GM12878 (cell line): ENCODE results near the gene SHH. TPM values are rescaled to one million over a fixed set of nuclear protein-coding genes. Genes with fewer than 3 reads are reported as not detected.

Experiments
- ATAC-seq: fragments of 200-7000 bp; cut with Tn5 transposase; 3 replicates; pipeline ENCODE4 v1.9.1; 2020; ENCODE audit warnings: mild to moderate bottlenecking, moderate library complexity
- BruUV-seq: library from RNA; stranded (reverse); fragments of 400-500 nt; replicated peaks from 2 replicates; lab custom pipeline; 2021; lab: Mats Ljungman, UMichigan
- CTCF ChIA-PET: fragments of 300-600 bp; sonication (Branson Sonifier 250); formaldehyde crosslinking; extraction: SDS; loops from one replicate; lab custom pipeline; 2021; ENCODE audit warnings: inconsistent platforms; lab: Yijun Ruan, JAX
- POLR2A ChIA-PET: fragments of 350-600 bp; formaldehyde crosslinking; extraction: SDS; loops from one replicate; lab custom pipeline; 2021; ENCODE audit warnings: inconsistent platforms; lab: Charles Lee
- RAD21 ChIA-PET: fragments of 300-600 bp; sonication (Branson Sonifier 250); formaldehyde crosslinking; loops from one replicate; lab custom pipeline; 2023; ENCODE audit warnings: antibody characterized with exemption; ENCODE audit not compliant: unreplicated experiment; lab: Charles Lee
- SMC1A ChIA-PET: fragments of 300-600 bp; sonication (Branson Sonifier 250); formaldehyde crosslinking; loops from one replicate; lab custom pipeline; 2023; ENCODE audit not compliant: unreplicated experiment, uncharacterized antibody; lab: Charles Lee
- DNase-seq: peaks from one replicate; pipeline ENCODE4 v3.0.0-alpha.2; 2011; ENCODE audit warnings: low read depth, low spot score
- FAIRE-seq: peaks from 3 replicates; lab custom pipeline; 2011; peaks lifted over from hg19 to GRCh38; lab: Jason Lieb, UNC
- H2AFZ ChIP-seq: 2 replicates; pipeline ENCODE4 v1.6.0; 2011; ENCODE audit warnings: low read depth, low read length, control low read depth; ENCODE audit not compliant: control insufficient read depth
- H3K27ac ChIP-seq: 2 replicates; pipeline ENCODE4 v1.5.1; 2011; ENCODE audit warnings: control low read depth; ENCODE audit not compliant: control insufficient read depth, insufficient read depth
- H3K27me3 ChIP-seq, 2 experiments: replicated peaks in 1 of 2; 2 replicates each; pipeline versions ENCODE4 v1.6.0 to v1.6.1; 2011; ENCODE audit warnings: low read length in 1 of 2; ENCODE audit not compliant: control insufficient read depth in 2 of 2, insufficient read depth in 2 of 2
- H3K36me3 ChIP-seq, 2 experiments: 2 replicates each; pipeline ENCODE4 v1.5.1; 2011; ENCODE audit warnings: low read length in 1 of 2; ENCODE audit not compliant: control insufficient read depth in 2 of 2, insufficient read depth in 2 of 2
- H3K4me1 ChIP-seq: 2 replicates; pipeline ENCODE4 v1.6.1; 2011; ENCODE audit warnings: mild to moderate bottlenecking, low read length, moderate library complexity, mixed read lengths; ENCODE audit not compliant: control insufficient read depth, insufficient read depth
- H3K4me2 ChIP-seq: 2 replicates; pipeline ENCODE4 v1.6.0; 2011; ENCODE audit warnings: control low read depth; ENCODE audit not compliant: control insufficient read depth, insufficient read depth
- H3K4me3 ChIP-seq: fragments of 200-600 bp; sonication (generic); 2 replicates; pipeline ENCODE4 v1.5.1; 2016
- H3K79me2 ChIP-seq: 2 replicates; pipeline ENCODE4 v1.6.0; 2011; ENCODE audit warnings: low read length; ENCODE audit not compliant: control insufficient read depth, insufficient read depth
- H3K9ac ChIP-seq: 2 replicates; pipeline ENCODE4 v1.8.0; 2011; ENCODE audit warnings: low read length, control low read depth, mixed read lengths; ENCODE audit not compliant: control insufficient read depth, insufficient read depth
- H3K9me3 ChIP-seq: replicated peaks from 3 replicates; pipeline ENCODE4 v1.5.1; 2011; ENCODE audit warnings: mild to moderate bottlenecking, low read length; ENCODE audit not compliant: control insufficient read depth, insufficient read depth
- H4K20me1 ChIP-seq: 2 replicates; pipeline ENCODE4 v1.6.0; 2011; ENCODE audit not compliant: control insufficient read depth, insufficient read depth
- LARP7 ChIP-seq: fragments of 450-650 bp; IDR thresholded peaks from 2 replicates; pipeline ENCODE4 v1.6.1; 2017; ENCODE audit warnings: mild to moderate bottlenecking
- RAD51 ChIP-seq: fragments of 450-650 bp; IDR thresholded peaks from 2 replicates; pipeline ENCODE4 v1.6.1; 2016; ENCODE audit warnings: moderate library complexity, mild to moderate bottlenecking, inconsistent platforms
- SMAD1 ChIP-seq: fragments of 450-650 bp; IDR thresholded peaks from 2 replicates; pipeline ENCODE4 v1.6.1; 2018; ENCODE audit warnings: mild to moderate bottlenecking, low read depth; ENCODE audit not compliant: partially characterized antibody
- TCF7 ChIP-seq: IDR thresholded peaks from 2 replicates; pipeline ENCODE4 v1.6.1; 2014; ENCODE audit warnings: antibody characterized with exemption, borderline replicate concordance
- ZNF24 ChIP-seq: fragments of 450-650 bp; IDR thresholded peaks from 2 replicates; pipeline ENCODE4 v1.6.1; 2017; ENCODE audit warnings: antibody characterized with exemption, mild to moderate bottlenecking
- ZNF622 ChIP-seq: fragments of 450-650 bp; IDR thresholded peaks from 2 replicates; pipeline ENCODE4 v1.6.1; 2017; ENCODE audit warnings: mild to moderate bottlenecking, inconsistent platforms
- ZZZ3 ChIP-seq: IDR thresholded peaks from 2 replicates; pipeline ENCODE4 v1.6.1; 2011; ENCODE audit warnings: low read depth; ENCODE audit not compliant: control insufficient read depth, insufficient read length
- WGBS: methylation state at CpG from one replicate; pipeline ENCODE4 v1.1.6; 2016; ENCODE audit warnings: low lambda C conversion rate; ENCODE audit not compliant: insufficient replicate concordance, insufficient coverage; ENCODE audit errors: missing lambda C conversion rate; 5-methylcytosine and 5-hydroxymethylcytosine counted together
- in situ Hi-C: fragments of 300-500 bp; cut with MboI; formaldehyde crosslinking; loops from 9 replicates; pipeline ENCODE4 v1.14.3; 2018; ENCODE audit warnings: mixed read lengths
- intact Hi-C: fragments of 100-400 bp; cut with micrococcal nuclease; formaldehyde crosslinking; loops from one replicate; pipeline ENCODE4 v1.14.2; 2022; ENCODE audit not compliant: unreplicated experiment
- polyA plus RNA-seq, 11 experiments: library from polyadenylated mRNA; depleted of rRNA in 4 of 11; unstranded in 6 of 11; stranded (reverse) in 5 of 11; fragments of >200 nt; fragmentation: Nextera tagmentation in 4 of 11; fragmentation: Illumina TruSeq in 1 of 11; extraction: Ambion mirVana in 4 of 11; extraction: Trizol in 1 of 11; gene quantifications; 1 replicate in 1 of 11; 2 replicates in 10 of 11; pipeline versions ENCODE4 v1.2.1 to v1.2.3, GENCODE V29; 2011 to 2016; ENCODE audit warnings: inconsistent platforms in 2 of 11, missing spikeins in 2 of 11, low read depth in 1 of 11
- total RNA-seq, 4 experiments: library from RNA; depleted of rRNA in 3 of 4; stranded (reverse); fragments of >200 nt in 3 of 4; fragmentation: Illumina TruSeq in 1 of 4; extraction: Trizol in 1 of 4; gene quantifications; 2 replicates each; pipeline versions ENCODE4 v1.2.1 to v1.2.3, GENCODE V29; 2013 to 2021
- TF ChIP-seq, protein P1 (sequence below): fragments of 450-650 bp; IDR thresholded peaks from 2 replicates; pipeline ENCODE4 v1.6.1; 2017; ENCODE audit warnings: low read depth, mild to moderate bottlenecking, moderate library complexity
- TF ChIP-seq, protein P2 (sequence below): IDR thresholded peaks from 2 replicates; pipeline ENCODE4 v1.6.1; 2012; ENCODE audit warnings: mild to moderate bottlenecking, low read depth, low read length

SHH gene
- total and polyA plus RNA-seq, 10 of the 15 experiments (the other 5 are each of a cell fraction or from before 2014, with no cell fraction given), result not detected

GRCh38 chr7:155800301-155800700 is 12.0 kb downstream of the SHH start:
- Histone ChIP-seq H3K36me3 (no peaks in the 10 kb centered on the region), H3K9me3 (no peaks in the 10 kb centered on the region), H3K4me2 (no peak overlapping the region), H4K20me1 (no peaks in the 10 kb centered on the region), H3K27ac (no peak overlapping the region), H3K4me3 (no peak overlapping the region), H2AFZ (no peak overlapping the region), H3K4me1 (no peaks in the 10 kb centered on the region), H3K27me3 (peaks cover 6% of the 10 kb centered on the region in 2 experiments), H3K79me2 (no peaks in the 10 kb centered on the region), H3K9ac (no peak overlapping the region)
- CTCF ChIA-PET, result no interaction called here
- POLR2A ChIA-PET, result no interaction called here
- BruUV-seq, result no TSS peak
- SMC1A ChIA-PET, result no interaction called here
- DNase-seq (no peak), ATAC-seq (no peak), FAIRE-seq (no peak)
- 57% methylated on average over 11 of the region's 11 CpGs for WGBS
- no peak for TF ChIP-seq SMAD1
- no peak for TF ChIP-seq LARP7
- TF ChIP-seq ZNF622, result no peak
- TF ChIP-seq, protein P1, sequence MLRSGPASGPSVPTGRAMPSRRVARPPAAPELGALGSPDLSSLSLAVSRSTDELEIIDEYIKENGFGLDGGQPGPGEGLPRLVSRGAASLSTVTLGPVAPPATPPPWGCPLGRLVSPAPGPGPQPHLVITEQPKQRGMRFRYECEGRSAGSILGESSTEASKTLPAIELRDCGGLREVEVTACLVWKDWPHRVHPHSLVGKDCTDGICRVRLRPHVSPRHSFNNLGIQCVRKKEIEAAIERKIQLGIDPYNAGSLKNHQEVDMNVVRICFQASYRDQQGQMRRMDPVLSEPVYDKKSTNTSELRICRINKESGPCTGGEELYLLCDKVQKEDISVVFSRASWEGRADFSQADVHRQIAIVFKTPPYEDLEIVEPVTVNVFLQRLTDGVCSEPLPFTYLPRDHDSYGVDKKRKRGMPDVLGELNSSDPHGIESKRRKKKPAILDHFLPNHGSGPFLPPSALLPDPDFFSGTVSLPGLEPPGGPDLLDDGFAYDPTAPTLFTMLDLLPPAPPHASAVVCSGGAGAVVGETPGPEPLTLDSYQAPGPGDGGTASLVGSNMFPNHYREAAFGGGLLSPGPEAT, result no peak
- TF ChIP-seq ZNF24, result no peak
- TF ChIP-seq, protein P2, sequence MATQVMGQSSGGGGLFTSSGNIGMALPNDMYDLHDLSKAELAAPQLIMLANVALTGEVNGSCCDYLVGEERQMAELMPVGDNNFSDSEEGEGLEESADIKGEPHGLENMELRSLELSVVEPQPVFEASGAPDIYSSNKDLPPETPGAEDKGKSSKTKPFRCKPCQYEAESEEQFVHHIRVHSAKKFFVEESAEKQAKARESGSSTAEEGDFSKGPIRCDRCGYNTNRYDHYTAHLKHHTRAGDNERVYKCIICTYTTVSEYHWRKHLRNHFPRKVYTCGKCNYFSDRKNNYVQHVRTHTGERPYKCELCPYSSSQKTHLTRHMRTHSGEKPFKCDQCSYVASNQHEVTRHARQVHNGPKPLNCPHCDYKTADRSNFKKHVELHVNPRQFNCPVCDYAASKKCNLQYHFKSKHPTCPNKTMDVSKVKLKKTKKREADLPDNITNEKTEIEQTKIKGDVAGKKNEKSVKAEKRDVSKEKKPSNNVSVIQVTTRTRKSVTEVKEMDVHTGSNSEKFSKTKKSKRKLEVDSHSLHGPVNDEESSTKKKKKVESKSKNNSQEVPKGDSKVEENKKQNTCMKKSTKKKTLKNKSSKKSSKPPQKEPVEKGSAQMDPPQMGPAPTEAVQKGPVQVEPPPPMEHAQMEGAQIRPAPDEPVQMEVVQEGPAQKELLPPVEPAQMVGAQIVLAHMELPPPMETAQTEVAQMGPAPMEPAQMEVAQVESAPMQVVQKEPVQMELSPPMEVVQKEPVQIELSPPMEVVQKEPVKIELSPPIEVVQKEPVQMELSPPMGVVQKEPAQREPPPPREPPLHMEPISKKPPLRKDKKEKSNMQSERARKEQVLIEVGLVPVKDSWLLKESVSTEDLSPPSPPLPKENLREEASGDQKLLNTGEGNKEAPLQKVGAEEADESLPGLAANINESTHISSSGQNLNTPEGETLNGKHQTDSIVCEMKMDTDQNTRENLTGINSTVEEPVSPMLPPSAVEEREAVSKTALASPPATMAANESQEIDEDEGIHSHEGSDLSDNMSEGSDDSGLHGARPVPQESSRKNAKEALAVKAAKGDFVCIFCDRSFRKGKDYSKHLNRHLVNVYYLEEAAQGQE, result no peak
- no peak for TF ChIP-seq RAD51
- no peak for TF ChIP-seq TCF7
- no peak for TF ChIP-seq ZZZ3
- intact Hi-C loops (no loop called here), in situ Hi-C loops (loop anchor here (25.0 kb wide), 1 partner anchor 1462 kb away; no protein-coding TSS in a partner anchor)
- RAD21 ChIA-PET, result no interaction called here
